H4 (cell line): ENCODE results near the gene NPAS3. TPM values are rescaled to one million over a fixed set of nuclear protein-coding genes. Genes with fewer than 3 reads are reported as not detected.

Source experiments
- DNase-seq: peaks from one replicate; pipeline ENCODE4 v3.0.0-alpha.2; 2015; ENCODE audit warnings: low spot score
- total RNA-seq: library from RNA; depleted of rRNA; stranded (reverse); fragments of >200 nt; shearing (Covaris generic); gene quantifications from 2 replicates; pipeline ENCODE4 v1.2.3, GENCODE V29; 2014

The NPAS3 gene
- total RNA-seq, 1 experiment from 2014 or later = 2.6 TPM

GRCh38 chr14:33441633-33442032, 503.0 kb downstream of the NPAS3 start:
- DNase-seq = no peak

- DNase-seq = no peak
These were observed 505.5 kb downstream of the NPAS3 start for GRCh38 chr14:33444136-33444535.

- no peak for DNase-seq
These were observed 510.6 kb downstream of the NPAS3 start for GRCh38 chr14:33449268-33449667.

GRCh38 chr14:33449703-33450395, 511.2 kb downstream of the NPAS3 start:
- DNase-seq = no peak

GRCh38 chr14:33450416-33450815, 511.7 kb downstream of the NPAS3 start:
- no peak for DNase-seq

GRCh38 chr14:33451211-33451610, 512.5 kb downstream of the NPAS3 start:
- DNase-seq = no peak

GRCh38 chr14:33452995-33453394, 514.3 kb downstream of the NPAS3 start:
- DNase-seq = no peak

GRCh38 chr14:33454022-33454595, 515.4 kb downstream of the NPAS3 start:
- peak; percentile 17 for DNase-seq

GRCh38 chr14:33454707-33455106, 516.0 kb downstream of the NPAS3 start:
- DNase-seq = no peak

GRCh38 chr14:33455654-33456345, 517.1 kb downstream of the NPAS3 start:
- DNase-seq = no peak

- DNase-seq = no peak
These were observed 518.3 kb downstream of the NPAS3 start for GRCh38 chr14:33457021-33457420.

GRCh38 chr14:33457617-33458016, 518.9 kb downstream of the NPAS3 start:
- DNase-seq = no peak

GRCh38 chr14:33460164-33460563, 521.5 kb downstream of the NPAS3 start:
- no peak for DNase-seq

- DNase-seq = no peak
These were observed 522.4 kb downstream of the NPAS3 start for GRCh38 chr14:33461036-33461435.

- no peak for DNase-seq
These were observed 525.1 kb downstream of the NPAS3 start for GRCh38 chr14:33463731-33464130.

- DNase-seq = no peak
These were observed 525.7 kb downstream of the NPAS3 start for GRCh38 chr14:33464254-33464962.

- DNase-seq = peak; percentile 20
These were observed 527.4 kb downstream of the NPAS3 start for GRCh38 chr14:33465846-33466700.

- no peak for DNase-seq
These were observed 529.3 kb downstream of the NPAS3 start for GRCh38 chr14:33467971-33468370.

- DNase-seq = no peak
These were observed 531.2 kb downstream of the NPAS3 start for GRCh38 chr14:33469898-33470297.

GRCh38 chr14:33471776-33472175, 533.1 kb downstream of the NPAS3 start:
- DNase-seq = no peak

- DNase-seq = peak; percentile 68
These were observed 536.9 kb downstream of the NPAS3 start for GRCh38 chr14:33475623-33476022.

- DNase-seq = no peak
These were observed 539.1 kb downstream of the NPAS3 start for GRCh38 chr14:33477797-33478196.
